Mesothelial cell of epicardium (in vitro differentiated cells): Measurements from ENCODE around the gene CDKAL1. TPM values are rescaled to one million over a fixed set of nuclear protein-coding genes. Genes with fewer than 3 reads are reported as not detected.

Experiments
- DNase-seq, 2 experiments: peaks; one replicate each; pipeline ENCODE4 v3.0.0; 2021; ENCODE audit warnings: low spot score in 2 of 2; ENCODE audit not compliant: unreplicated experiment in 2 of 2
- H3K27ac Mint-ChIP-seq: 2 replicates; pipeline ENCODE4 v1.8.0; 2021; ENCODE audit warnings: mixed read lengths
- H3K27me3 Mint-ChIP-seq: 2 replicates; pipeline ENCODE4 v1.8.0; 2021; ENCODE audit warnings: low read depth, mixed read lengths
- H3K36me3 Mint-ChIP-seq: 2 replicates; pipeline ENCODE4 v1.8.0; 2021; ENCODE audit warnings: mixed read lengths
- H3K4me1 Mint-ChIP-seq: 2 replicates; pipeline ENCODE4 v1.8.0; 2021; ENCODE audit warnings: mixed read lengths
- H3K4me3 Mint-ChIP-seq: 2 replicates; pipeline ENCODE4 v1.8.0; 2021; ENCODE audit warnings: mild to moderate bottlenecking, moderate library complexity, mixed read lengths
- H3K9me3 Mint-ChIP-seq: 2 replicates; pipeline ENCODE4 v1.8.0; 2021; ENCODE audit warnings: mixed read lengths
- total RNA-seq: library from RNA; stranded (reverse); gene quantifications from 3 replicates; pipeline ENCODE4 v1.2.1, GENCODE V29; 2021
- TF ChIP-seq, protein P1 (sequence below): fragments of 200-600 bp; sonication (generic); IDR thresholded peaks from one replicate; pipeline ENCODE4 v1.5.0; 2021; ENCODE audit warnings: antibody characterized with exemption; ENCODE audit not compliant: unreplicated experiment

Gene CDKAL1
- total RNA-seq, 1 donor from 2014 or later = 22.6 TPM

DNA sequence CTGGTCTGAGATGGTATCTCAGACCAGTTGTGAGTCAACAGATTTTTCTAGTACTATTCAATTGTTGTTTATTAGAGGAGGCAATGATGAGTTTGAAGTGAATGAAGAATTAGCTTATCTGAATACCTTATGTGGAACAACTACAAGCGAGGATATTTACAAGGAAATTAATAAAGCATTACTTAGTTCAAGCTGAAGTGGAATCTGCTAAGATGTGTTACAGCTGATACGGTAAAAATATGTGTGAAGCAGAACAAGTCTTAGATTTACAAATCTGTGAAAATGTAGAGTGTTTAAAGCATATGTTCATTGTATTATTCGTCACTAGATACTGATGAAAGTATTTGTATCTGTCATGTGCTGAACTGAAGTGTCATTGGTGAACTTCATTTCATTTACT is 272.4 kb downstream of the CDKAL1 start:
- no peak for DNase-seq
- peaks cover 8% of the 10 kb centered on the region for H3K9me3 Mint-ChIP-seq
- no peaks in the 10 kb centered on the region for H3K27me3 Mint-ChIP-seq
- no peak overlapping the region for H3K4me3 Mint-ChIP-seq
- H3K27ac Mint-ChIP-seq = no peak overlapping the region
- H3K36me3 Mint-ChIP-seq = peaks cover 10% of the 10 kb centered on the region
- H3K4me1 Mint-ChIP-seq = peaks cover 50% of the 10 kb centered on the region
- TF ChIP-seq, protein P1, sequence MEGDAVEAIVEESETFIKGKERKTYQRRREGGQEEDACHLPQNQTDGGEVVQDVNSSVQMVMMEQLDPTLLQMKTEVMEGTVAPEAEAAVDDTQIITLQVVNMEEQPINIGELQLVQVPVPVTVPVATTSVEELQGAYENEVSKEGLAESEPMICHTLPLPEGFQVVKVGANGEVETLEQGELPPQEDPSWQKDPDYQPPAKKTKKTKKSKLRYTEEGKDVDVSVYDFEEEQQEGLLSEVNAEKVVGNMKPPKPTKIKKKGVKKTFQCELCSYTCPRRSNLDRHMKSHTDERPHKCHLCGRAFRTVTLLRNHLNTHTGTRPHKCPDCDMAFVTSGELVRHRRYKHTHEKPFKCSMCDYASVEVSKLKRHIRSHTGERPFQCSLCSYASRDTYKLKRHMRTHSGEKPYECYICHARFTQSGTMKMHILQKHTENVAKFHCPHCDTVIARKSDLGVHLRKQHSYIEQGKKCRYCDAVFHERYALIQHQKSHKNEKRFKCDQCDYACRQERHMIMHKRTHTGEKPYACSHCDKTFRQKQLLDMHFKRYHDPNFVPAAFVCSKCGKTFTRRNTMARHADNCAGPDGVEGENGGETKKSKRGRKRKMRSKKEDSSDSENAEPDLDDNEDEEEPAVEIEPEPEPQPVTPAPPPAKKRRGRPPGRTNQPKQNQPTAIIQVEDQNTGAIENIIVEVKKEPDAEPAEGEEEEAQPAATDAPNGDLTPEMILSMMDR = no peak

DNA sequence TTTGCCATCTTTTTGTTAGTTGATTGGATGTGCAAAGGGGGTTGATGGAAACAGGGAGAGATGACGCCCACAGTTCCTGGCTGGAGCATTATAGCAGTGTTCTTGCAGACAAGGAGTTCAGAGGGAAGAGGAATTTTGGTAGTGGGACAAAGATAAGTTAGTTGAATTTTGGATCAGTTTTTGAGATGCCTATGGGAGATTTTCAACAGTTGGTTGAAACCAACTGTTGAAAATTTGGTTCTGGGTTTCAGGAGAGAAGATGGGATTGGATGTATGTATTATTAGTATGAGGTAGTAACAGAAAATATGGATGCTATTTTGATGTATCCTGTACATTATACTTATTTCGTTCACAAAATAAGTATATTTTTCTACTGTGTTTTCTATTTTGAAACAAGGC is 274.2 kb downstream of the CDKAL1 start:
- TF ChIP-seq, protein P1 = no peak
- H3K27me3 Mint-ChIP-seq = no peaks in the 10 kb centered on the region
- DNase-seq = no peak
- H3K4me3 Mint-ChIP-seq = no peak overlapping the region
- peaks cover 44% of the 10 kb centered on the region for H3K4me1 Mint-ChIP-seq
- H3K36me3 Mint-ChIP-seq = peaks cover 15% of the 10 kb centered on the region
- no peak overlapping the region for H3K27ac Mint-ChIP-seq
- H3K9me3 Mint-ChIP-seq = peaks cover 14% of the 10 kb centered on the region

DNA sequence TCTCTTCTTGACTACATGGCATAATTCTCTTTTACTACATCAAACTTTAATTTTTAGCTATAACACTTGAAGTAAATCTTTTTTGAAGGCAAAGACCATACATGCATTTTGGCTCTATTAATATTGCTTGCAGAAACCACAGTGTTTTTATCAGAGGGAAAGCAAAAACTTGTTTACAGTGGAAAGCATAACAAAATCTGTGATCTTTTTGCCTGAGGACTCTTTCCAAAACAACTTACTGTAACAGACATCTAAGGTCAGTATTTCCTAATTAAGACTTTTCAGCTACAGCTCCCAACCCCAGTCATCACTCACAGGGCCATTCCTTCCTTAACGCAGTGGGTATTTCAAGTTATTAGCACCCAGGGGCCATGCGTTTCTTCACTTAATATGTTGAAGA is 274.7 kb downstream of the CDKAL1 start:
- Mint-ChIP-seq H3K36me3 (peaks cover 17% of the 10 kb centered on the region), H3K27ac (peak overlapping the region; percentile 77), H3K9me3 (peaks cover 19% of the 10 kb centered on the region), H3K4me3 (no peak overlapping the region), H3K27me3 (no peaks in the 10 kb centered on the region), H3K4me1 (peaks cover 43% of the 10 kb centered on the region)
- TF ChIP-seq, protein P1 = no peak
- no peak for DNase-seq

DNA sequence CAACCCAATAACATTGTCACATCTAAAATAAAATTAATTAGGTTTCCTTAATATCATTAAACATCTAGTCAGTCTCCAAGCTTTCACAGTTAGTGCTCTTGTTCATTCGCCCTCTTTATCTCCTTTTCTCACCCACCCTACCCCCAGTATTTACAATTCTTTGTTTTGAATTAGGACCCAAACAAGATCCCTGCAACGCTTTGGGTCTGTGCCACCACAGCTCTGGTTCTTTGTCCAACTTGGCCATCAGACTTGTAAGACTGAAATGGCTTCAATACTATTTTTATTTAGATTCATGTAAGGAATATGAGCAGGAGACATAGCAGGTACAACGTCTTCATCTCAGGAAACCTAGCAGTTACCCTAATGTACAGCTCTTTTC is 276.5 kb downstream of the CDKAL1 start:
- no peak for DNase-seq
- Mint-ChIP-seq H3K9me3 (peaks cover 28% of the 10 kb centered on the region), H3K36me3 (peaks cover 25% of the 10 kb centered on the region), H3K4me1 (peaks cover 42% of the 10 kb centered on the region), H3K27me3 (no peaks in the 10 kb centered on the region), H3K4me3 (no peak overlapping the region), H3K27ac (peak overlapping the region; percentile 94)
- TF ChIP-seq, protein P1 = no peak

DNA sequence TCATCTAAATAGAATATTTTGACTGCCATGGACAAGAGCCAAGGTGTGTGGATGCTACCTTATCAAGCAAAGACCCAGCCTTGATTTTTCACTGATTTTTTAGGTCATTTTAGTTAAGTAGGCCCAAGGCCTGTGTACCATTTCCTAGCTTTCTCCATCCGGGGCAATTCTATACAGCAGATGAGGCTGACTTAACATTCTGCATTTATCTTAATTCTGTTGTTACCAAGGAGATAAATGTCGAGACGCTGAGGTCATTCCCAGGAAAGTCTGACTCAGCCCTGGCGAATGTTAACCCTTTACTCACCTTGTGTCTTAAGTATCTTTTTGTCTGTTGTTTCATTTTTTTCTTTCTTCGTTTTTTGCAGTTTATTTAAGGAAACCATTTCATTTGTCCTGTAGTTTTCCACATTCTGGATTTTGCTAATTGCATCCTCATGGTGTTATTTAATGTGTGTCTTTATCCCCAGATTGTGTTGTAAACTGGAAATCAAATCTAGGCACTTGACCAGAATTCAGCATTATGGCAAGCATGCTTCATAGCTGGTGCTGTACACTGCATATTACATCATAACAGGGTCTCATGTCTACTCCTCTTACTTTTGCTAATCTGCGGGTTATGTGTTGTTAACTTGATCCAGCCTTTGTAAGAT is 277.0 kb downstream of the CDKAL1 start:
- H3K27ac Mint-ChIP-seq = peak overlapping the region; percentile 94
- DNase-seq = no peak
- peaks cover 48% of the 10 kb centered on the region for H3K4me1 Mint-ChIP-seq
- H3K36me3 Mint-ChIP-seq = peaks cover 21% of the 10 kb centered on the region
- TF ChIP-seq, protein P1 = no peak
- H3K4me3 Mint-ChIP-seq = no peak overlapping the region
- peaks cover 25% of the 10 kb centered on the region for H3K9me3 Mint-ChIP-seq
- no peaks in the 10 kb centered on the region for H3K27me3 Mint-ChIP-seq
